Natural killer cell (primary cell): ENCODE measurements around the gene RBM27. TPM values are rescaled to one million over a fixed set of nuclear protein-coding genes. Genes with fewer than 3 reads are reported as not detected.

Experiments
- ATAC-seq, 3 donors: fragments of 150-1000 bp in 2 of 3; fragments of 200-7000 bp in 1 of 3; cut with Tn5 transposase; 1 replicate in 1 of 3; 2 replicates in 2 of 3; pipeline ENCODE4 v1.10.0; 2021; ENCODE audit warnings: mild to moderate bottlenecking in 2 of 3, moderate library complexity in 2 of 3
- DNase-seq, 2 donors: peaks; one replicate each; pipeline versions ENCODE4 v3.0.0 to v3.0.0-alpha.2; 2013 to 2021; ENCODE audit warnings: mixed read lengths in 1 of 2
- H3K27ac ChIP-seq: one replicate; pipeline ENCODE4 v1.5.1; 2013; ENCODE audit warnings: mild to moderate bottlenecking, low read length
- H3K27me3 ChIP-seq: one replicate; pipeline ENCODE4 v1.6.1; 2013; ENCODE audit warnings: low read length; ENCODE audit not compliant: control insufficient read depth, insufficient read depth
- H3K36me3 ChIP-seq: one replicate; pipeline ENCODE4 v1.6.1; 2013; ENCODE audit warnings: low read length; ENCODE audit not compliant: control insufficient read depth, insufficient read depth
- H3K4me1 ChIP-seq: one replicate; pipeline ENCODE4 v1.6.1; 2013; ENCODE audit warnings: low read length; ENCODE audit not compliant: control insufficient read depth, insufficient read depth
- H3K4me3 ChIP-seq: one replicate; pipeline ENCODE4 v1.5.1; 2013; ENCODE audit warnings: low read length
- H3K9me3 ChIP-seq: one replicate; pipeline ENCODE4 v1.6.1; 2013; ENCODE audit warnings: low read length; ENCODE audit not compliant: control insufficient read depth, insufficient read depth
- H3K27ac Mint-ChIP-seq, 2 donors: one replicate each; pipeline ENCODE4 v1.8.0; 2022; ENCODE audit warnings: mild to moderate bottlenecking in 2 of 2, mixed read lengths in 2 of 2, moderate library complexity in 1 of 2
- H3K27me3 Mint-ChIP-seq, 2 donors: one replicate each; pipeline ENCODE4 v1.8.0; 2022; ENCODE audit warnings: low read depth in 2 of 2, mixed read lengths in 2 of 2
- H3K36me3 Mint-ChIP-seq: one replicate; pipeline ENCODE4 v1.8.0; 2022; ENCODE audit warnings: mixed read lengths
- H3K4me1 Mint-ChIP-seq, 2 donors: one replicate each; pipeline ENCODE4 v1.8.0; 2022; ENCODE audit warnings: mixed read lengths in 2 of 2
- H3K4me3 Mint-ChIP-seq: one replicate; pipeline ENCODE4 v1.8.0; 2022; ENCODE audit warnings: mild to moderate bottlenecking, moderate library complexity, mixed read lengths
- H3K9me3 Mint-ChIP-seq, 2 donors: one replicate each; pipeline ENCODE4 v1.8.0; 2022; ENCODE audit warnings: mixed read lengths in 2 of 2
- CTCF ChIP-seq: fragments of 200-600 bp; IDR thresholded peaks from one replicate; pipeline ENCODE4 v1.8.0; 2022; ENCODE audit warnings: antibody characterized with exemption
- WGBS: methylation state at CpG from one replicate; pipeline ENCODE4 v1.1.7; 2013; ENCODE audit warnings: missing lambda C conversion rate; ENCODE audit not compliant: insufficient coverage; 5-methylcytosine and 5-hydroxymethylcytosine counted together
- intact Hi-C: fragments of 100-400 bp; cut with micrococcal nuclease; formaldehyde crosslinking; loops from one replicate; pipeline ENCODE4 v1.14.2; 2022
- total RNA-seq, 4 donors: library from RNA; stranded (reverse); fragments of 120-200 nt in 1 of 4; gene quantifications; one replicate each; pipeline versions ENCODE4 v1.2.3 to v1.2.4, GENCODE V29; 2013 to 2022

The RBM27 gene
- total RNA-seq, 3 donors from 2014 or later (not counting 1 experiment from before 2014, with no cell fraction given): 24.3 to 30.4 (median 26.2) TPM

GRCh38 chr5:146218168-146218567, 14.8 kb downstream of the RBM27 start:
- H3K4me3 ChIP-seq: no peak overlapping the region
- H3K27me3 ChIP-seq: no peaks in the 10 kb centered on the region
- Mint-ChIP-seq H3K4me3 (no peak overlapping the region), H3K27me3 (no peaks in the 10 kb centered on the region), H3K27ac (no peak overlapping the region), H3K9me3 (no peaks in the 10 kb centered on the region), H3K36me3 (peaks cover 4% of the 10 kb centered on the region), H3K4me1 (peaks cover 27 to 33% of the 10 kb centered on the region in 2 donors)
- H3K27ac ChIP-seq: no peak overlapping the region
- peaks cover 20% of the 10 kb centered on the region for H3K36me3 ChIP-seq
- no peaks in the 10 kb centered on the region for H3K4me1 ChIP-seq
- WGBS: no CpG with 5 or more reads among the region's 2 CpGs
- DNase-seq: no peak
- no peak for TF ChIP-seq CTCF
- H3K9me3 ChIP-seq: no peaks in the 10 kb centered on the region
- no peak for ATAC-seq
- intact Hi-C loops: no loop called here

GRCh38 chr5:146219243-146219642, 15.8 kb downstream of the RBM27 start:
- Mint-ChIP-seq H3K9me3 (no peaks in the 10 kb centered on the region), H3K4me3 (no peak overlapping the region), H3K36me3 (peaks cover 8% of the 10 kb centered on the region), H3K4me1 (peaks cover 25 to 33% of the 10 kb centered on the region in 2 donors), H3K27me3 (no peaks in the 10 kb centered on the region), H3K27ac (no peak overlapping the region)
- ATAC-seq (no peak), DNase-seq (no peak)
- Histone ChIP-seq H3K27ac (no peak overlapping the region), H3K27me3 (no peaks in the 10 kb centered on the region), H3K4me1 (no peaks in the 10 kb centered on the region), H3K4me3 (no peak overlapping the region), H3K36me3 (peaks cover 28% of the 10 kb centered on the region), H3K9me3 (no peaks in the 10 kb centered on the region)
- intact Hi-C loops: no loop called here
- TF ChIP-seq CTCF: no peak

- peaks cover 31% of the 10 kb centered on the region for H3K36me3 ChIP-seq
- 91% methylated on average over 3 of the region's 3 CpGs for whole genome bisulfite sequencing
- no peaks in the 10 kb centered on the region for H3K9me3 ChIP-seq
- ATAC-seq (no peak), DNase-seq (no peak)
- H3K9me3 Mint-ChIP-seq: no peaks in the 10 kb centered on the region
- no peak overlapping the region for H3K27ac ChIP-seq
- H3K27ac Mint-ChIP-seq: no peak overlapping the region
- H3K4me1 Mint-ChIP-seq: peaks cover 13 to 26% of the 10 kb centered on the region in 2 donors
- intact Hi-C loops: no loop called here
- peaks cover 8% of the 10 kb centered on the region for H3K36me3 Mint-ChIP-seq
- H3K4me1 ChIP-seq: no peaks in the 10 kb centered on the region
- no peaks in the 10 kb centered on the region for H3K27me3 ChIP-seq
- H3K27me3 Mint-ChIP-seq: no peaks in the 10 kb centered on the region
- TF ChIP-seq CTCF: no peak
- no peak overlapping the region for H3K4me3 Mint-ChIP-seq
- H3K4me3 ChIP-seq: no peak overlapping the region
These were observed 17.8 kb downstream of the RBM27 start for GRCh38 chr5:146221234-146221633.

GRCh38 chr5:146222005-146222404, 18.6 kb downstream of the RBM27 start:
- no peaks in the 10 kb centered on the region for H3K27me3 Mint-ChIP-seq
- Histone ChIP-seq H3K27me3 (no peaks in the 10 kb centered on the region), H3K36me3 (peaks cover 31% of the 10 kb centered on the region), H3K4me3 (no peak overlapping the region), H3K27ac (no peak overlapping the region), H3K9me3 (no peaks in the 10 kb centered on the region), H3K4me1 (no peaks in the 10 kb centered on the region)
- ATAC-seq (no peak), DNase-seq (no peak)
- no peaks in the 10 kb centered on the region for H3K9me3 Mint-ChIP-seq
- H3K36me3 Mint-ChIP-seq: peaks cover 8% of the 10 kb centered on the region
- H3K4me1 Mint-ChIP-seq: peaks cover 16 to 26% of the 10 kb centered on the region in 2 donors
- no peak for TF ChIP-seq CTCF
- intact Hi-C loops: no loop called here
- H3K27ac Mint-ChIP-seq: no peak overlapping the region
- no CpG with 5 or more reads among the region's 1 CpG for WGBS
- no peak overlapping the region for H3K4me3 Mint-ChIP-seq
